ENCODE data around the gene H6PD.

The H6PD gene

DNA sequence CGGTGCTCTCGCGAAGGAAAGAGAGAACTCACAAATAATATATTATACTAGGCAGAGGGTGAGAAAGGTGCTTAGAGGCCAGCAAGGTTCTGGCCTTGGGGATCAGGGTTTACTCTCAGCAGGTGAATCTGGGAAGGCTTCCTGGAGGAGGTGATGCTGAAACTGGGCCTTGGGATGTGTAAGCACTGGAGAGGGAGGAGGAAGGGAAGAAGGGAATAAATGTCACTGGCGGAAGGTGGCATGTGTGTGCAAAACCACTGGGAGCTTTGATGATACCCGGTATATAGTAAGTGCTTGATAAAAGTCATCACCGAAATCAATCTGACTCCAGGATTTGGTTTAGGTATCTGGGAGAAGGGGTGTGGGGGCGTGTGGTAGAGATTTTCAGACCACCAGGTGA lies 82.5 kb downstream of the H6PD start:
- H3K27me3 ChIP-seq (ENCODE audit: control insufficient read depth, insufficient read depth, low read length), result no peaks in the 10 kb centered on the region
- H3K4me1 ChIP-seq (ENCODE audit: control insufficient read depth, insufficient read depth, low read length), result peaks cover 24% of the 10 kb centered on the region
- no peak overlapping the region for H3K9ac ChIP-seq (ENCODE audit: low read length)
- H3K36me3 ChIP-seq (ENCODE audit: control insufficient read depth, insufficient read depth, low read length), result no peaks in the 10 kb centered on the region
- H3K4me3 ChIP-seq (ENCODE audit: low read length), result no peak overlapping the region
- no peak overlapping the region for H3K27ac ChIP-seq (ENCODE audit: low read depth, low read length)

DNA sequence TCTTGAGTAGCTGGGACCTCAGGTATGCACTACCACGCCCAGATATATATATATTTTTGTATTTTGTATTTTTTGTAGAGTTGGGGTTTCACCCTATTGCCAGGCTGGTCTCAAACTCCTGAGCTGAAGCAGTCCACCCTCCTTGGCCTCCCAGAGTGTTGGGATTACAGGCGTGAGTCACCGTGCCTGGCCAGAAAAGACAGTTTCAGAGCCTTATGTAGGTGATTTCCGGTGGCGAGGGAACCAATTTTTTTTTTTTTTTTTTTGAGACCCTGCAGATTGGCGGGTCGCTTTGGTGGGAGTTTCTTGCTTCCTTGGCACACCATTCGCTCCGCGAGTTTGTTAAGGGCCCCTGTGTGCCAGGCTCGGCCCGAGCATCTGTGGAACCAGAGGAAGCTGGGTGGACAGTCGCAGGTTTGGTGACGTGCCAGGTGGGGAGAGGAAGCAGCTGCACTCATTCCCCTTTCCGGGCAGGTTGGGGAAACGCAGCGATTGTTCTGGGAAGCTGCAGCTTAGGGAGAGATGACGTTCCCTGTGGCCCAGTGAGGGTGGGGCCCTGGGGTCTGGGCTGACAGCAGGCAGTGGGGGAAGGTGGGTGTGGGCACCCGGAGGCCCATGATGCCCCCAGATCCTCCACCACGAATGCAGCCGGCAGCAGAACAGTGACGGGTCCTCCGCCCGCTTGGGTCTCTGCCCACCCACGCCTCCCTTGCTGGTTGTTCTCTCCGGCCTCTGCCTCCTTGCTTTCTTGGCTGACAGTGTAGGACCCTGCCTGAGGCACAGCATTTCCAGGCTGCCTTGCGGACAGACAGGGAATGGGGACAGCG lies 83.2 kb downstream of the H6PD start:
- H3K27ac ChIP-seq (ENCODE audit: low read depth, low read length), result peak overlapping the region; percentile 51
- no peaks in the 10 kb centered on the region for H3K27me3 ChIP-seq (ENCODE audit: control insufficient read depth, insufficient read depth, low read length)
- H3K4me1 ChIP-seq (ENCODE audit: control insufficient read depth, insufficient read depth, low read length), result peaks cover 24% of the 10 kb centered on the region
- no peak overlapping the region for H3K9ac ChIP-seq (ENCODE audit: low read length)
- H3K4me3 ChIP-seq (ENCODE audit: low read length), result peak overlapping the region; percentile 29
- H3K36me3 ChIP-seq (ENCODE audit: control insufficient read depth, insufficient read depth, low read length), result no peaks in the 10 kb centered on the region

DNA sequence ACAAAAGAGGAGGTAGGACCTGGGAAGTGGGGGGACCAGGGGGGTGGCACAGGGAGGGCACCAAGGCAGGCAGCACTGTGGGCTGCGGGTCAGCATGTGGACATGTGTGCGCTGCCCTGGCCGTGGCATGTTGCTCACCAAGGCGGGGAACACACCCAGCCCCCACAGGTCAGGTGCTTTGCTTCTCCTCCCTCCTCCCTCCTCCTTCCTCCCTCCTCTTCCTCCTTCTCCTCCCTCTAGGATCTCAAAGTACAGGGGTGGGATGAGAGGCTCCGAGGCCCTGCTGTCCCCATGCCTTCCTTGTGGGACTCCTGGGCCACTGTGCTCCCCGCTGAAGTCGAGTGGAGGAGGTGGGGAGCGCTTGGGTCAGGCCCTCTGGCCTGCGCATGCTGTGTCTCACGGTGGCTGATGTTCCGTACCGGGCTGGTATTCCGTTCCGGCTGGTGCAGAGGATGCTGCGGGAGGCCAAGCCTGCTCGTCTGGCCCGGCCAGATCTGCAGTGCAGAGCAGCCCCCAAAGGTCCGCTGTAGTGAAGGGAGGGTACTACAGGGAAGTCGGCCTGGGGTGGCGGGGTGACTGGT lies 84.7 kb downstream of the H6PD start:
- H3K4me3 ChIP-seq (ENCODE audit: low read length), result peak overlapping the region; percentile 26
- H3K9ac ChIP-seq (ENCODE audit: low read length), result no peak overlapping the region
- H3K27me3 ChIP-seq (ENCODE audit: control insufficient read depth, insufficient read depth, low read length), result no peaks in the 10 kb centered on the region
- H3K4me1 ChIP-seq (ENCODE audit: control insufficient read depth, insufficient read depth, low read length), result peaks cover 37% of the 10 kb centered on the region
- H3K27ac ChIP-seq (ENCODE audit: low read depth, low read length), result no peak overlapping the region
- H3K36me3 ChIP-seq (ENCODE audit: control insufficient read depth, insufficient read depth, low read length), result no peaks in the 10 kb centered on the region

DNA sequence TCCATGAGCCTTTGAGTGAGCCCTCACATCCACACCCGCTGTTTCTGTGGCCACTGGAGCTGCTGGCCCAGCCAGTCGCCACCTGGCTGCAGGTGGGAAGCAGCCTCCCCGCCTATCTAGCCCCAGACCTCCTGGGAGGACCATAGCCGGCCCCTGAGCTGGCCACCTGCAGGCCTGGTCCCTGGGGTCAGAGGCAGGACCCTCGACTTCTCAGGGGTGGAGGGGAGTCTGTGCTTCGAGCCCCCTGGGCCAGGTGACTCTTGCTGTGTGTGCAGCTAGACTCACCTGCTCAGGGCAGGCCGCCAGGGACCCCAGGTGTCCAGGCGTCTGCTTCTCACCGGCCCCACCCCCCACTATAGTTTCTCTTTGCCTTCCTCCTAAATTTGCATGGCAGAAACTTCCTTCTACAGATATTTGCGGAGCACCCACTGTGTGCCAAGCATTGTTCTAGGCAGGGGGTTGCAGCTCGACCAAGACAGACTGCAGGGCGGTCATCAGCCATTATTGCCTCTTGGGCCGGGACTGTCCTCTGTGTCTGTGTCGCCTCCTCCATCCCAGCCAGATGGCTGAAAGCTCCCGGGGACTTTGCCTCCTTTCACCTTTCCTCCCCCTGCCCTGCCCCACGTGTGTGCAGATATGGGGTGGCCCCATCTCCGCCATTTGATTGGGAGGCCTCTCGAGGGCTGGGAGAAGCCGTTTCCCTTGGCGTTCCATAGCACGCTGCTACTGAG lies 85.4 kb downstream of the H6PD start:
- Histone ChIP-seq H3K9ac (ENCODE audit: low read length) (no peak overlapping the region), H3K27ac (ENCODE audit: low read depth, low read length) (no peak overlapping the region), H3K36me3 (ENCODE audit: control insufficient read depth, insufficient read depth, low read length) (no peaks in the 10 kb centered on the region), H3K27me3 (ENCODE audit: control insufficient read depth, insufficient read depth, low read length) (no peaks in the 10 kb centered on the region), H3K4me1 (ENCODE audit: control insufficient read depth, insufficient read depth, low read length) (peaks cover 41% of the 10 kb centered on the region), H3K4me3 (ENCODE audit: low read length) (peak overlapping the region; percentile 28)

Data from rectal smooth muscle tissue (tissue), 1 donor.